AG20443 (cell line): ENCODE results near the gene SNX24.
A peak's percentile ranks its signal among the peaks of the same experiment; 100 is the strongest.
"Not testable (repeated sequence)": the region's sequence is repeated elsewhere in the genome, so short reads cannot be mapped to it uniquely, and the experiment has no call there.

Source experiments
- DNase-seq: peaks from one replicate; pipeline ENCODE4 v3.0.0; 2012; ENCODE audit warnings: low spot score, mixed read lengths

The SNX24 gene

DNA sequence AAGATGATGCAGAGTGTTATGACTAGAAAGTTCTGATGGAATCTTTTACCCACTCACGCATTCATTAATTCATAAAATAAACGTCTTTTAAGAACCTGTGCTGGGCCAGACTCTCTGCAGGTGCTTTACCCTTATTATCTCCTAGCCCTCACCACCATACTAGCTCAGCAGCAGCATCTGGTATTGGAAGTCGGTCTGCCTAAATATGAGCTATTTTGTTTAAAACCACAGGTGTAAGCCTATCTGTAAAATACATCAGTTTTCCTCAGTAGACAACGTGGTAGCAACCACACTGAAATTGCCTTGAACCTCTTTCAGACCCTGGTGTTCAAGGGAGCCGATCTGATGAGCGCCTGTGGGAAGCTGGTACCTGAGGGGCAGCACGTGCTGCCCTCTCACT lies 121.7 kb downstream of the SNX24 start:
- no peak for DNase-seq

DNA sequence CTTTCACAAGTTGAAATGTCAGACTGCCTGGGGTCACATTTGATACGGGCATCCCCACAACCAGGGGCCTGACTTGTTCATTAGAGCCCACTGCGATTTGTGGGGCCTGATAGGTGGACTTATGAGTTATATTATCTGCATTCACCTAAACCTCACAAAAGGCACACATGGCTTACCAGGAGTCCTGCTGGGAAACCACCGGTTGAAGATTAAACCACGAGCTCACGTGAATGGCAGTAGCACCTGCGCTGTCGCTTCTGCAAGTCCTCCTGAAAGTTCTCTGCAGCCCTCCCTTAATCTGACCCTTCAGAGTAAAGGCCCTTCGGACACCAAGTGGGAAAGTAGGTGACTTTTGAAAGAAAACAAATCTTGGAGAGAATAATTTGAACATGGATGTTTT lies 122.2 kb downstream of the SNX24 start:
- no peak for DNase-seq

DNA sequence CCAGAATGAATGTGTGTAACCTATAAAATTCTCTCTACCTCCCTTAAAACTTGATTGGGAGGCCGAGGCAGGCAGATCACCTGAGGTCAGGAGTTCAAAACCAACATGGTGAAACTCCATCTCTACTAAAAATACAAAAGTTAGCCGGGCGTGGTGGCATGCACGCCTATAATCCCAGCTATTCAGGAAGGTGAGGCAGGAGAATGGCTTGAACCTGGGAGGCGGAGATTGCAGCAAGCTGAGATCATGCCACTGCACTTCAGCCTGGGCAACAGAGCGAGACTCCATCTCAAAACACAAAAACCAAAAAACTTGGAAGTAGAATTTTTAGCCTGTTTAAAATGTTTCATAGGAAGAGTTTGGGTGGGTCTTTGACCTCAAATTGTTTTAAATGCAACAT lies 122.6 kb downstream of the SNX24 start:
- DNase-seq, result not testable (repeated sequence)

DNA sequence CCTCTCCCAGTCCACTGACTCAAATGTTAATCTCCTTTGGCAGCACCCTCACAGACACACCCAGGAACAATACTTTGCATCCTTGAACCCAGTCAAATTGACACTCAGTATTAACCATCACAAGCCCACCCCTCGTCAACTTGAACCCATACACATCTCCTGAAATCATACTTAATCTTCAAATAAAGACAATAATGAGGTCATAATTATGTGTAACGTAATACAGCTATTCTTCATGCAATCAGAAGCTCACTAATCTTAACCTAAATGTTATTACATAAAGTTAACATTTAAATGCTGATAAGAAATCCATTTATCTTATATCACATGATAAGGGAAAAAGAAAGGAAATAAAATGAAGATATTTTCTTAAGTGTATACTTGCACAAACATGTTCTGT lies 125.9 kb downstream of the SNX24 start:
- DNase-seq, result no peak

DNA sequence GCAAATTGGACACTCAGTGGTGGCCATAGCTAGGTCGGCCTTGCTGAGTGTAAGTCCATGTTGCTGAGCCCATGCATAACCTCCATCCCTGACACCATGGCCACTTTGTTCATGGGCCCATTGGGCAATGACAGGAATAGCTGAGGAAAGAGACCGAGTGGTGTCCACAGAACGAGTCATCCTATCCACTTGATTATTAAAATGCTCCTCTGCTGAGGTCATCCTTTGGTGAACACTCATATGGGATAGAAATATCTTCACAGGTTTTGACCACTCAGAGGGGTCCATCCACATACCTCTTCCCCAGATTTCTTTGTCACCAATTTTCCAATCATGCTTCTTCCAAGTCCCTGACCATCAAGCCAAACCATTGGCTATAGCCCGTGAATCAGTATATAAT lies 127.5 kb downstream of the SNX24 start:
- peak; percentile 20 for DNase-seq

DNA sequence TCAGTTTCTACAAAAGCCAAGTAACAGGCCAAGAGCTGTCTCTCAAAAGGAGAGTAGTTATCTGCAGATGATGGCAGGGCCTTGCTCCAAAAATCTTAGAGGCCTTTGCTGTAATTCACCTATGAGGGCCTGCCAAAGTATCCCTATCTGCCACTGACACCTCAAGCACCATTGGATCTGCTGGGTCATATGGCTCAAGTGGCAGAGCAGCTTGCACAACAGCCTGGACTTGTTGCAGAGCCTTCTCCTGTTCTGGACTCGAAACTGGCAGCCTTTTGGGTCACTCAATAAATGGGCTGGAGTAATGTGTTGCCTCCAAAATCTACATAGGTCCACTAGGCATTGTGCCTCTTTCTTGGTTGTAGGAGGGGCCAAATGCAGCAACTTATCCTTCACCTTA lies 128.3 kb downstream of the SNX24 start:
- not testable (repeated sequence) for DNase-seq

DNA sequence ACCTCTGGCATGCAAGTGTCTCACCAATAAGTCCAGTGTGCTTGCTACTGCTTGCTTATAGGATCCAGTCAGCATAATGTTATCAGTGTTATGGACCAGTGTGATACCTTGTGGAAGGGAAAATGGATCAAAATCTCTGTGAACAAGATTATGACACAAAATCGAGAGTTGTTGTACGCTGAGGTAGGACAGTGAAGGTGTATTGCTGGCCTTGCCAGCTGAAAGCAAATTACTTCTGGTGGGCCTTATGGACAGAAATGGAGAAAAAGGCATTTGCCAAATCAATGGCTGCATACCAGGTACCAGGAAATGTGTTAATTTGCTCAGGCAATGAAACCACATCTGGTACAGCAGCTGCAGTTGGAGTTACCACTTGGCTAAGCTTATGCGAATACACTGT lies 128.8 kb downstream of the SNX24 start:
- DNase-seq, result not testable (repeated sequence)

DNA sequence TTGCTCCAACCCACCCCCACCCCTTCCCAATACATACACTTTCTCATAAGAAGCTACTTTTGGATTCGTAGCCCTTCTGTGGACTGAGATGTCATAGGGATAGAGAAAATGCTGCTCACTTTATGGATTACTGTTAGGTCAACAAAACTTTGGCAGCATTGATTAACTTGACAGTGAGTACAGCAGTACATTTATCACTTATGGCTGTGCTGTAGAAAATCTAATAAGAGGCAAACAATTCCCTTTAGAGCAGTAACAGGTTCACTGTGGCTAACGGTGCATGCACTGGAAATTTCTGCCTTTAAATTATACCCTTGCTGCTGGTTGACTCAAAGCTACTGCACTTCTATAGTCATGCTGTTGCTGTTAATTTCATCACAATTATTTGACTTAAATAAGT lies 131.9 kb downstream of the SNX24 start:
- no peak for DNase-seq

DNA sequence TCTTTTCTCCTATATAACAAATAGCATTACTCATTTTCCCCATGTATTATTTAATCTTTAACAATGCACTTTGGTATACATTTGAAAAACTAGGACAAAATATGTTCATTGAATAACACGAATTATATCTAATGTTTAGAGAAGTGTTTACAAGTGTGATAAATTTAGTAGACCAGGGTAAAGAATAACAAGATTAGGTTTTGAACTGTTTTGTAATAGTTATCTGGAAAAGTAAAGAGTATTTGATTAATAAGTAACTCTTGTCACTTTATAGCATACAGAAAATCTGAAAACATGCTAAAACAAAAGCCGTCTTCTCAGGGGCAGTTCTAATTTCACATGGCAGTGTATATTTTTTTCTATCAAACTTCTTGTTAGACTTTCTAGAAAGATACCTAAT lies 132.7 kb downstream of the SNX24 start:
- no peak for DNase-seq

DNA sequence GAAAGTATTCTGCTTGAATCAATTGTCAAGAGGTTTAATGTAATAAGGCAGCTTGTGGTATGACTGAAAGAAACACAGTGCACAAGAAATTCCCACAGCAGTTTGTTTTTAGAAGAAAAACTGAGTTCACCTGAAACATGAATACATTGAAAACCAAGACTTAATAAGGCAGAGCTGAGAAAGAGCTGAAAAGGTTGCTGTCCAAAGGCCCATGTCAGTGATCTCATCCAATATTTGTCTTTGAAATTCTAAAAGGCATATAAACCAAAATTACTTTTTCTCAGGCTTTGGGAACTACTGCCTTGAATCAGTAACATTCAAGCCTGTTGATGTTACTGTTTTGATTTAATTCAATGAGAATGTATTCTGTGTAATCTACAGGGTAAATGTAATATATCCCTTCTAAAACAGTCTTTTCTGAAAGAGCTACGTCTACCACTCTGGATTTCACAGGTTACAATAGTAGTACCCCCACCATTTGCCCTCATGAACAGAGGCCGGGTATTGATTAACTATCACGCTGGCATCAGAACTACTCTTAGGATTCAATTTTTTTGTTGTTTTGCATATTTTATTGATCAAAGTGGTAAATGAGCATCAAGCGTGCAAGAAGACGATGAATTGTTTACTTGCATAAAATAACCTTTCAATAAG lies 133.4 kb downstream of the SNX24 start:
- DNase-seq, result no peak

DNA sequence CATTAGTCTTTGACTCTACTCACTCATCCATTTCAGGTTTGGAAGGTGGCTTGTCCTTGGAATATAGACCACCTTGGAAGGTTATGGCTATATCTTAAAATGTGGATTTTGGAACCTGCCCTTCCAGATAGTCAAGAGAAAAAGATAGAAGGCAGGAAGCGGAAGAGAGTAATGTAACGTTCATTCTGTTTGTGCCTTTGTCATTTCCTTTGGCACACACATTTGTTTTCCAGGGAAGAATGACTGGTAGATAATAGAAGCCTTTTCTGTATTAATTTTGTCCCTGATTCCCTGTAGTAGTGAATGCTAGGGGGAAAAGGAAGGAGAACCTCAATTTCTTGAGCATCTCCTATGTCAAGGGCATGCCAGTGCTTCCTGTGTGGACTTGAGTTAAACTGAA lies 136.4 kb downstream of the SNX24 start:
- no peak for DNase-seq

DNA sequence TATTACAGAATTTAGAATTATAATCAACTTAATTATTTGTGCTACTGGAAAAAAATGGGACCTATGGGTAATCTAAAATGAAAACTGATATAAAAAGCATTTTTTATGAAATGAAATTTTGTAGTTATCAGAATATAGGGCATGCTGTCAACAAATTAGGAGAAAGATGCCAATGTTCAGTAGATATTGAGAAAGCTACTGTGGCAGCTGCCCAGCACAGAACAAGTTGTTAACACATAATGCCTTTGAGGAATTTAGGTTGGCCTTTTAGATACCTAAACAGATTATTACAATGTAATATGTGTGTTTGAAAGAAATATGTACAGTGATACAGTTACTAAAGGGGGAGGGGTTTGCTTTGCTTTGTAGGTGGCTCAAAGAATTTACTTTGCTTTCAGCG lies 137.0 kb downstream of the SNX24 start:
- no peak for DNase-seq

DNA sequence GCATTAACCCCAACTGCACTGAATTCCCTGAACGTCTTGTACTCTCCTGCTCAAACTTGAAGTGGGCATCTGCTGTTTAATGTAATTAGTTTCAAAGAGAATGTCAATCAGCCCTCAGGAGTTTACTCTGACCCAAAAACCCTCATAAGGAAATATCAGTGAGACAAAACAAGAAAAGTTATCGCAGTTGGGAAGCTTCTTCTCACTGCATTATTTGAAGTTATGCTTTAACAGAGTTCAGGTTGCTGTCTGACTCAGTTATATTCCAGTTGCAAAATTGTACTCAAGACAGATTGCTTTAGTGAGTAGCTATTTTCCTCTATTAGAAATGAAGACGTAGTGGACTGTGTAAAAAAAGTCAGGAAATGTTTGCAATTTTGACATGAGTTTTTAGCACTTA lies 139.0 kb downstream of the SNX24 start:
- no peak for DNase-seq

DNA sequence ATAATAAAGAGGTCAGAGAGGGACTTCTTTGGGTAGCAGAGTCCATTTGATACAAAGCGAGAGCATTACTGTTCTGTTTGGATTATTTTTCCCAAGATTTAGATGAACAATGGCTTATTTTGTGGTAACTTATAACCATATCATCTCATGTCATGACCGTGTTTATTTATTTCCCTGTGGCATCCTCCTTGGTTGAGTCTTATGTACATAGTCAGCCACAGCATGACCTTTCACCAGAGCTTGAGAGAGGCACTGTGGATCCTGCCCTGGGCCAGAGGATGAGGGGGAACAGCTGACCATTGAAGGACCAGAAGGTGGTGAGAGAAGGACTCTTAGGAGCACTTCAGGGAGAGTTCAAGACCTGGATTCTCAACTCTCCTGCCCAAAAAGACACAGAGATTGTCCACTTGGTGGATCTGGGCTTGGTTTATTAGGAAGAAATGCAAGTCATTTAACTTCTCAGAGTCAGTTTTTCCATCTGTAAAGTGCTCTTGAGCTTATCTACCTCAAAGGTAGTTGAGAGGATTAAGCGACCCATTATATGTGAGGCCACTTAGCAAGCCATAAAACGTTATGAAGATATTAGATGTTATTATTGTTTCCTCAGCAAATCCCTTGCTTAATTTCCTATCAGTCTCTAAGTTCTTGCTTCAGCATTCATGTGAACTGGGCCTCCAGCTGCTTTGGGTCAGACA lies 139.7 kb downstream of the SNX24 start:
- no peak for DNase-seq

DNA sequence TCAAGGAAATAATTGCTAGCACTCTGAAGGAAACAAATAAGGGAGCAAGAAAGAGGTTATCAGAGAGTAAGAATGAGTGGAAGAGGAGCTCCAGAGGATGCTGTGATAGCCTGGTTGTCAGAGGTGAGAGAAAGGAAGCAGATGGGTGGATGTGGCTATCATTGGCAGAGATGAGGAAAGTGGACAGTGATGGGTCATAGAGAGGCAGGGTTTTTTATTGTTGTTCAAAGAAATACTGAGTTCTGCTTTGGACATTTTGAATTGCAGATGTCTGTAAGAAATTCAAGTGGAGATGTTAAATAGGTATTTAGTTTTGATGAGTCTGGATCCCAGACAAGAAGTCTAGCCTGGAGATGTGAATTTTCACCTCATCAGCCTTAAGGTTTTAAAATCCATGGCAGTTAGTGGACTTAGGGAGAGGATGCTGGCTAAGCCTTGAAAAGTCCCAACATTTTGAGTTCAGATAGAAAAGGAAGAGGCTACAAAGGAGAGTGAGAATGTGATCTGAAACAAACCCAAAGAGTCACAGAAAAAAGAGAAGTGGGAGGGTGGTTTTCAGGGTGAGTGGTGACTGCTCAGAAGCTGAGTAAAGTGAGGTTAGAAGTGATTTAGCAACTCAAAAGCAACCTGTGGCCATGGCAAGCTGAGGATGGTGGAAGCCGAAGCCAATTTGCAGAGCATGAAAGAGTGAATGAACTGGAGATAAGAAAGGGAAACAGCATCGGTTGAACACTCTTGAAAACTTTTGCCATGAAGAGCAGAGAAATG lies 140.7 kb downstream of the SNX24 start:
- DNase-seq, result no peak

DNA sequence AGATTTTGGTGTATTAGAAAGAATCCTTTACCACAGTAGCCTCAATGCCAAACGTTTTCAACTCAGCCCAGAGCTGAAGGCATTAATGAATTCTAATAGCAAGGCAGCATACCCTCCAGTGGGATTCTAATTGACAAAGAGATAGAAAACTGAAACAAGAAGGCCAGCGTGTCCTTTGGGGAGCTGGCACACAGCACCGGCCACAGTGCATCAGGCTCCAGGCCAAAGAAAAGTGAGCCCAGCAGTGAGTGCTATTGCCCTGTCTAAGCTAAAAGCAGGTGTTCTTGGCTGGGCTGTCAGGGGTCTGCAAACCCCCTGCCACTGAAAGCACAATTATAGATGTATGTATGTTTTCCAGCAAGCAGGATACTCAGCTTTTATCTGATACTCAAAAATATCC lies 150.7 kb downstream of the SNX24 start:
- DNase-seq, result no peak

DNA sequence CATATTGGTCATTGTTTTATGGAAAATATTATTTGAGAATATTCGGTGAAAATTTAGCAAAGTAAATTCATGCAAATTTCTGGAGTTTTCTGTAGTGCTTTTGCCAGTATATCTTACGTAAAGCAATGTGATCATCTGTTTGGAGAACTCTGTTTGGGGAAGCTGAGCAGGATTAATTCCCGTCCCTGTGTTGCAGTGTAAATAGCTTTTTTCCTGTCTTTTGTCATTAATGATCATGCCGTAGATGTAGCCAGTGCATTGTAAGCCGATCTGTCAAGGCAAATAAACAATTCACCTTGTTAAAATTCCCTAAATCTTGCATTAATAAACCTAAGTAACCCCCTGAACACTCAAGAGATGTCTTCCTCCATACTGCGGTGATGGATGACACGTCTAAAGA lies 151.9 kb downstream of the SNX24 start:
- DNase-seq, result no peak

DNA sequence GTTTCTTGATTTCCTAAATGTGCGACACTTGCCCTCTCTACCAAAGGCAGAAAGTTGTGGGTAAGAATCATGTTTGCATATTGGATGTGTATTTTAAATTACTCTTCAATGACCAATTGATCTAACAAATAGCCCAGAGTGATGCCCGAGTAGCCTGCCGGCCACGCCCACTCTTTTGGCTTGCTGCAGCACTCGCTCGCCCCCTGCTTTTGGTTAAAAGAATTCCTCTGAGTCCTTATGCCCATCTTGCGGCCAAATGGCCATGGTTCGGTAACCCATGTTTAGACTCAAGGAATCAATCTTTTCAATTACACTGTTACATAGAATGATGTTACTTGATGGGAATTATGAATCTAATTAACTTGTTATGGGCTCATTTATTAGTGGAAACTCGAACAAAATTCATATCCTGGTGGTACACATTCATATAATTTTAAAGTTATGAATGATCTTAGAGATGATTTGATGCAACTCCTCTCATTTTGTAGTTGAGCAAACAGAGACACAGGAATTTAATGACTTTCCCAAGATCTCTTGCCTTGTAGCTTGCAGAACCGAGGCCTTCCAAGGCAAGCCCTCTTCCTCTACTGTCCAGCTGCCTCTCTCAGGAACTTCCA lies 154.6 kb downstream of the SNX24 start:
- DNase-seq, result peak; percentile 74

DNA sequence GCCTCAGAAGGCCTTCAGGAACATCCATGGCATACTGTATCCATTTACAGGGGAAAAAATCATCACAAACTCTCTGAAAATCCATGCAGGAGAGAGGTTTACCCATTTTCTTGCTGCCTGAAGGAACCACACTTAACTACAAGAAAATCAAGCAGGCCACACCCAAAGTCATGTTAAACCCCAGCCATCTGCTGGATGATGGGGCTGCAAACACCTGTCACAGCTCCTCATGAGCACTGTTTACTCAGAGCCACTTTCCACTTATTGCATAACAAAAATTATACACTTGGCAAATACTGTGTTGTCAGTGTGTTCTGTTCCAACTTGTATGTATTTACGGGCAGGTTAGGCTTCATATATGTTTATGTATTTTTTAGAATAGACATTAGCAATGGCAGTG lies 155.3 kb downstream of the SNX24 start:
- DNase-seq, result no peak

DNA sequence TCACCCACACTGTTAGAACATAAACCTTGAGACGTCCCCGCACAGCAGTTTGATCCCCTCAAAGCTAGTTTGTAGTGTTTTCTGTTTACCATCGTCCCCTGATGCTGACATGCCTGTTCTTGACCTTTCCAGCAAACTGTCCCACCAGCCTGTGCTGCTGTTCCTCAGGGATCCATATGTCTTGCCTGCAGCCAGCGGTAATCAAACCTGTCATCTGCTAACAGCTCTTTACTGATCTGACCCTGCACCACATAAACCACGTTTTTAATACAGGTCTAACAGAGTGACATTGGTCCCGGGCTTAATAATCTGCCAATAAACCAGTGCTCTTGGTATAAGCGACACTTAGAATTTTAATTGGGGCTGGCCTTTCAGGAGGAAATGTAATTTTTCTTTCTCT lies 156.4 kb downstream of the SNX24 start:
- DNase-seq, result no peak

DNA sequence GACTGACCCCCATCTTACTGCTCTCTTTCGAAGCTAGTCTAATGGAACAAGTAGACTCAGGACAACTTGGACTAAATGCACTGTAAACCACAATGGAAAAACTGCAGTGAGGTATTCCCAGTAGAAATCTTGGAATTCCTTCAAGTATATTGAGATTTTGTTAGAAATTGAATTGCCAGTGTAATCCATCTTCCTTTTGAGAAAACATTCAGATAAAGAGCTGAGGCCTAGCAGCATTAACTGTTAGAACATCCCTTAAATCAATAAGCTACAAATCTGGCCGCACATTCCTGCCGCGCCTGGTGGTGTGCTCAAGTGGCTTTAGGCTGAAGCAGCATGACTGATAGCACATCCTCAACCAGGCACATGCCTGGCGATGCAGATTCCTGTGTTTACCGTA lies 161.8 kb downstream of the SNX24 start:
- no peak for DNase-seq

DNA sequence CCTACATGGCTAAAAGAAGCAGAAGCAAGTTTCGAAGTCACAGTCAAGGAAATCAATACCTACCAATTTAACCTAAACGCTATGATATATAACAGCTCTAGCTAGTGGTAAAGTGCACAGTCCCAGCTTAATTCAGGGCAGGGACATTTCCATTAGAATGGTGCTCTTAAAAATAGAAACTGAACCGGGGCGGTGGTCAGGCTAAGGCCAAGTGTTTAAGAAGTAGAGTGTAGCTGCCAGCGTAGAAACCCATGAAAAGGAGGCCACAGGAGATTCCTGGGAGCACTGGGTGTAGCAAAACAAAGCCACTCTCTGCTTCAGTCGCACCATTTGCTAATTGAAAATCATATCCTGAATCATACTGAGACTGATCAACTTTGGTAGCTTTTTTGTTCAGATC lies 162.3 kb downstream of the SNX24 start:
- no peak for DNase-seq

DNA sequence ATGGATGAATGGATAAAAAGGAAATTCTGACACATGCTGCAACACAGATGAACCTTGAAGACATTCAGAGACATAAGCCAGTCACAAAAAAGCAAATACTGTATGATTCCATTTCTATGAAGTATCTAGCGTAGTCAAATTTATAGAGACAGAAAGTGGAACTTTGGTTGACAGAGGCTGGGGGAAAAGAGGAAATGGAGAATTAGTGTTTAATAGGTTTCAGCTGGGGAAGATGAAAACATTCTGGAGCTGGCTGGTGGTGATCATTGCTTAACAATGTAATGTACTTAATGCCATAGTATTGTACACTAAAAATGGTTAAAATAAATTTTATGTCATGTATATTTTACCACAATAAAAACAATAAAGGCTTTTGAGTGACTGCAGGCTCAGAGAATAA lies 166.9 kb downstream of the SNX24 start:
- no peak for DNase-seq
